GM21723 (cell line): ENCODE results near the gene TBXA2R.

Experiments
- ATAC-seq: cut with Tn5 transposase; IDR thresholded peaks from one replicate; pipeline ENCODE4 v1.9.1; 2021; ENCODE audit warnings: mild to moderate bottlenecking, moderate library complexity; ENCODE audit not compliant: unreplicated experiment

Gene TBXA2R

DNA sequence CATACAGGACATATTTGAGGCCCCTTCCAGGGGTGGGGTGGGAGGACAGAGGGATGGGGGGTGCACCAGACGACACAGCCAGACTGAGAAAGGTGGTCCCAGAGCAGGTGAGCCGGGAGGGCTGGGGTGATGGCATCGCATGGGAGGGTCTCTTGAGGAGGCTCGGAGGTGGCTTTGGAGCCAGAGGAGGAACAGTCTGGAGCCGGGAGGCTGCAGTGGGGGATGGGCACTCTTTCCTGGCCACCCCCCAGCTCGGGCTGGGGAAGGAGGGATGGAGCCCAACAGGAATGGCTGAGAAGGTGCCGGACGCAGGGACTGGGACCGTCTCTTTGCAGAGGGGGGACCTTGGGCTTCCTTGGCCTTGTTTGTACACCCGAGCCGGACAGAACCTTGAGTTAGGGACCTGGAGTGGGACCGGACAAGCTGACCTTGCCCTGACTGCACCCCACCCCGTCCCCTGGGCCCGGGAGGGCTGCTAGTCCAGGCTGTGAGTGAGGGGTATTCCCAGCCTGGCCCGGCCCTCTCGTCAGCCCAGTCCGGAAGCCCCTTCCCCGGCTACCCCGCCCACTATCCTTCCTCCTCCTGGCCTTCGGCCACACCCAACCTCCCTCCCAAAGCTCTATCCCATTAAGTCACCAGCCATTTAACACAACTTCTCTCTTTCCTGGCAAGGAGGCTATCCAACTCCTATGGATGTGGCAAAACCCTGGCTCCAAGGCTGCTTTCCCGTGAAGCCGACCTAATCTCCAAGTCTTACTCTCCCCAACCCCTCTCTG lies 816 bp upstream of the TBXA2R start:
- ATAC-seq: no peak

DNA sequence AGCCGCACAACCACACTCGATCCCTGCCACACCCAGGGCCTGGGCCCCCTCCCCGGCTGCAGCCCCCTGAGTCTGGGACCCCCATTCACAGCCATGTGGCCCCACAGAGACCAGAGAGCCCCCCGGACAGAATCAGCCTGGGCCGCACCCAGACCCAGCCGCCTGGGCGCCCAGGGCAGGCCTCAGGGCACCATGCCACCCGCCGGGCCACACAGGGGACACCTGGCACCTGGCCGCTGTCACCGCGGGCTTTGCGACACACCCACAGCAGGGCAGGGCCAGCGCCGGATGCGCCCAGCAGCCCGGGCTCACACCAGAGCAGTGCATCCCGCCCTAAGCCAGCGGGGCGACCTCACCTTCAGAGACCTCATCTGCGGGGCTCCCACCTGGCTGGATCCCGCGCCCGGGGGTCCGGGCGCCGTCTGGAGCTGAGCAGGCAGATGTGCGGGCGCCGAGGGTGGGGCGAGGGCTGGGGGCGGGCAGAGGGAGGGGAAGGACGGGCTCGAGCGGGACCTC lies 443 bp downstream of the TBXA2R start:
- no peak for ATAC-seq

DNA sequence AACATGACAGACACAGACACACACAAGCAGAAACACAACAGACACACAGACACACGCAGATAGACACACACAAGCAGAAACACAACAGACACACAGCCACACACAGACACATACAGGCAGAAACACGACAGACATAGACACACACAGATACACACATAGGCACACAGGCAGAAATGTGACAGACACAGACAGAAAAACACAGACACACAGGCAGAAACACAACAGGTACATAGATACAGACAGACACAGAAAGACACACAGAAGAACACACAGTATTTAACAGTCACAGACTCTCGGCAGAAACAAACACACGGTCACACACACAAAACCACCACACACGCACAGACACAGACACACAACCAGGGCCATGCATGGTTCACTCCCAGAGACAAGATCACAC lies 905 bp downstream of the TBXA2R start:
- no peak for ATAC-seq

DNA sequence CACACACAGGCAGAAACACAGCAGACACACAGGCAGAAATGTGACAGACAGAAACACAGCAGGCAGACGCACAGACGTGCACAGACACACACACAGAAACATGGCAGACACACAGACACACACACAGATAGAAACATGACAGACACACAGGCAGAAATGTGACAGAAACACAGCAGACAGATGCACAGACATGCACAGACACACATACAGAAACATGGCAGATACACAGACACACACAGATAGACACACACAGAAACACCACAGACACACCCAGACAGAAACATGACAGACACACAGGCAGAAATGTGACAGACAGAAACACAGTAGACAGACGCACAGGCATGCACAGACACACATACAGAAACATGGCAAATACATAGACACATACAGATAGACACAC lies 1.3 kb downstream of the TBXA2R start:
- no peak for ATAC-seq

DNA sequence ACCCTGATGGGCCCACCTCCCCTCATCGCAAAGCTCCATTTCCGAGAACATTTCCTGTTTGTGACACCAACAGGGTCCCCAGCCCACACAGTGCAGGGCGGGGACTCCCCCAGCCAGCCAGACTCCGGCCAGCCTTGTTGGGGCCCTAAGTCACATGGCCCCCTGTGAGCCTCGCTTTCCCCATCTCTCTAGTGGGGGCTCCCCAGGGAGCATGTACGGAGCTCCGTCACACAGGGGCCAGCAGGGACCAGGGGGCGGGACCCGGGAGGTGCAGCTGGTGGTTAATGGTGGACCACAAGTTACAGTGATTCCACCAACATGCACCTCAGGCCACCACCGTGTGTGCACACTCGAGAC lies 1.7 kb downstream of the TBXA2R start:
- ATAC-seq: no peak

DNA sequence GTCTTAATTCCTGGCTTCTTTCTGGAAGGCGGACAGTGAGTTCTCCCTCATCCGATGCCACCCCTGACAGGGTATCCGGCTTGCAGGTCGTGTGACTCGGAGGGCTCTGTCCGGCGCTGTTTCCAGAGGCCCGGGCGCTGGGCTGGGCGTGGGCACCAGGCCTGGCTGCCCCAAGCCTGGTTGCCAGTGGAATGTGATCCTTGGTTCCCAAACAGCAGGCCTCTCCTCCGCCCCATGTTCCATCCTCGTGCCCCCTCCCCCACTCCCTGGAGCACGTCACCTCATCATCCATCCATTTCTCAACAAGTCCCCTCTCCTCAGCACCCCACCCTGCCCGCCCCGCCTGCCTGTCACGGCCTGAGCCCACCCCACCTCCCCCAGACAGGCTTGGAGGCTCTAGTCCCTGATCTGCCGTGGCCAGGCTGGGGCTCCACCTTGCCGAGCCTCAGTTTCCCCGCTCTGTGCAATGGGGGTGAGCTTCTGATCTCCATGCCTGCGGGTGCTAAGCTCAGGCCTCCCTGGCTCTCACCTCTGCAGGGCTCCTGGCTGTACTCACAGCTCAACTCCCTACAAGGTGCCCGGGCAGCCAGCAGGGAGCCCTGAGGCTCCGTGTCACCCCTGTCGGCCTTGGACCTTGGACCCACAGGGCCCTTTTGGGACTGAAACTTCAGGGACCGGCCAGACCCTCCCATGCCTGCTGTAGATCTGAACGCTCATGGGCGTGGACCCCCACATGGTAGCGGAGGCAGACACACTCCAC lies 2.3 kb downstream of the TBXA2R start:
- ATAC-seq: no peak

DNA sequence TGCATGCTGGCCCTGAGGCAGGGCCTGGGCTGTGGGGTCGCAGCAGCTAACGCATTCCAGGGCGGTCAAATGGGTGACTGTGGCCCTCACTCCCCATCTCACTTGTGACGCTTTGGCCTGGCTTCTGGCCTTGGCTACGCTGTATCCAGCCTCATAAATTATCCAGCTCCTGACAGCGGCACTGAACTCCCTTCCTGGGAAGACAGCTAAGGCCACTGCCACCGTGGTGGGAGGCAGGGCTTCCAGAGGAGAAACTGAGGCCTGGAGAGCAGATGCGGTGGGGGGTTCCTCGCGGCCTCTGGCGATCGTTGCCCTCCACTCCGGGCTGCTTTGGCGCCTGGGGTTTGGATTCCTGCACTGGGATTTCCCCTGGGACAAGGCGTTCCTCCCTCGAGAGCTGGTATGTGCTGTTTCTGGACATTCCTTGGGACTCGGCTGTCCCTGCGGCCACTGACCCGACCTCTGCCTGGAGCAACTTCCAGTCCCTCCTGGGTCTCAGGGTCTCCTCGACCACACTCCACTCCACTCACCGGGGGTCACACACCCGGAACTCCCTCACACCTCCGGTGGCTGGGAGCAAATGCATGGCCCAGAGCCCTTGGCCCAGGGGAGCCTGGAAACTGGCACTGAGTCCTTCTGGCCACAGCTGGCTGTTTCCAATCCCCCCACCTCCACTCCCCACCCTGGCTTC lies 3.4 kb downstream of the TBXA2R start:
- ATAC-seq: no peak

DNA sequence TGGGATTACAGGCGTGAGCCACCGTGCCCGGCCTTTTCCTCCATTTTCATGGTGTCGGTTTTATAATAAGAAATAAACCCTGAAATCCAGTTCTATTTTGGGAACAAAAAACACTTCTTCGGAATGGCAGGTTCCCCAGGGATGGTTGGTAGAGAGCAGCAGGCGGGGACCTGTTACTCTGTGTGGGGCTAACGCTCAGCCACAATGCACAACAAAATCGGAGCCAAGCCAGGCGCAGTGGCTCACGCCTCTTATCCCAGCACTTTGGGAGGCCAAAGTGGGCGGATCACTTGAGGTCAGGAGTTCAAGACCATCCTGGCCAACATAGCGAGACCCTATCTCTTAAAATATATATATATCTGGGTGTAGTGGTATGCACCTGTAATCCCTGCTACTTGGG lies 5.7 kb downstream of the TBXA2R start:
- no peak for ATAC-seq

DNA sequence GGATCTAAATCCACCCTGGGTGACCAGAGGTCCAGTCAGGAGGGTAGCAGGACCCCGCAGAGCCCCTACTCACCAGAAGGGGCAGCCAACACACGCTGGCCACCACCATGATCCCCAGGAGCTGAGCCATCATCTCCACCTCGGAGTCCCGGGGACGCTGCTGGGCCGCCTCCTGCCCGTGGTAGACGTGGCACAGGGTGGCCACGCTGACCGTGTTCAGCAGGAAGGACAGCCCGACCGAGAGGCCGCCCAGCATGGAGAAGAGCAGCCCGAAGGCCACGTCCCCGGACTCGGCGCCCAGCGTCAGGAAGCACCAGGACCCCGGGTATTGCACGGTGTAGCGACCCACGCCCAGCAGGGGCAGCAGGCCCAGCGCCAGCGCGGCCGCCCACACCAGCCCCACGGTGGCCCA lies 6.9 kb downstream of the TBXA2R start:
- ATAC-seq: no peak

DNA sequence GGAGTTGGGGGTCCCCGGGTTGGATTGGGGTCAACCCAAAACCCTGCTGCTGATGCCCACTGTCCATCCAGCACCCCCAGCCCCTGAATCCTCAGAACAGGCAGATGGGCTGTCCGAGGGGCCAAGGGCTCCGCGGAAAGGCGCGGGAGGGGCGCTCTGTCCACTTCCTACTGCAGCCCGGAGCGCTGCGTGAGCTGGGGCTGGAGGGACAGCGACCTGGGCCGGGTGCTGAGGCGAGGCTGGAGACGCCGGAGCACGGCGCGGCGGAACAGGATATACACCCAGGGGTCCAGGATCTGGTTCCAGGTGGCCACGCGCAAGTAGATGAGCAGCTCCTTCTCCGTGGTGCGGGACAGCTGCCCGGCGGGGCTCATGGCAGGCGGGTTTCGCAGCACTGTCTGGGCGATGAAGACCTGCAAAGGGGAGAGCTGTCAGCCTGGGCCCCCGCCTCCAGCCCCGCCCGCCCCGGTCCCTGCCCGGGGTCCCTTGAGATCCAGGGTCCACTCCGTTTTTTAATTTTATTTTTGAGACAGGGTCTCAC lies 11.1 kb downstream of the TBXA2R start:
- no peak for ATAC-seq

DNA sequence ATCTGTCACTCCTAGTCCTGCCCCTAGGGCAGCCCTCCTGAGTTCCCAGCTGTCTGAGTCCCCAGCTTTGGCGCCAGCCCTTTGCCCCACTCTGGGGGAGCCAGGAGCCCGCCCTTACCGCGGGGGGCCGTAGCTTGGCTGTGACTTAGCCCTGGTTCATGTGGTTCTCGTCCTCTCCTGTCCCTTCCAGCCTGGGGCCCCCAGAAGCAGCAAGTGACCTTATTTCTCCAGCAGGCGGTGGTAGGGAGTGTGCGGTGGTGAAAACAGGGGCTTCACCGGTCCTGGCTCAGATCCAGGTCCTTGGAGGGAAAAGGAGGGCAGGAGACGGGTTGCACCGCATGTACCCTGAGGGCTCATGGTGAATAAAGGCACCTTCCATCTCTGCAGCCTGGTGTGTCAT lies 13.5 kb downstream of the TBXA2R start:
- no peak for ATAC-seq

DNA sequence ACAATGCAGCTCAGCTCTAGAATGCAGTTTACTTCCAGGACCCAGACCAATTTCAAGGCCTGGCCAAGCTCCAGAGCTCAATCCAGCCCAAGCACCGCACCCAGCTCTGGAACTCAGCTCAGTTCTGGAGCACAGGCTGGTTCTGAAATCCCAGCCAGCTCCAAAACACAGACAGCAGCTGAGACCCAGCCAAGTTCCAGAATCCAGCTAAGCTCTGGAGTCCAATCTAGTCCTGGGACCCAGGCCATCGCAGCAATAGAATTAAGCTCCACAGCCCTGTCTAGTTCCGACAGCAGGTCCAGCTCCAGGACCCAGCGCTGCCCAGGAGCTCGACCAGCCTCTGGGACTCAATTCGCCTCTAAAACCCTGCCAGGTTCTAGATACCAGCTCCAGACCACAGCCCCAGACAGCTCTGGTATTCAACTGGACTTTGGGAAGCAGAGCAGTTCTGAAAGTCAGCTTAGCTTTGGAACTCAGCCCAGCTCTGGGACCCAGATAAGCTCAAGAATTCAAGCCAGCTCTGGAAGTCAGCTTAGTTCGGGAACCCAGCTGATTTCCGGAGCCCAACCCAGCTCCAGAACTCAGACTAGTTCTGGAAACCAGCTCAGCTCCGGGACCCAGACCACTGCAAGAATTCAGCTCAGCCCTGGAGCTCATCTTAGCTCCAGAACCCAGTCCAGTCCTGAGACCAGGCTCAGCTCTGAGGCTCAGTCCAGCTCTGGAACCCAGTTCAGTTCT lies 14.6 kb downstream of the TBXA2R start:
- no peak for ATAC-seq

DNA sequence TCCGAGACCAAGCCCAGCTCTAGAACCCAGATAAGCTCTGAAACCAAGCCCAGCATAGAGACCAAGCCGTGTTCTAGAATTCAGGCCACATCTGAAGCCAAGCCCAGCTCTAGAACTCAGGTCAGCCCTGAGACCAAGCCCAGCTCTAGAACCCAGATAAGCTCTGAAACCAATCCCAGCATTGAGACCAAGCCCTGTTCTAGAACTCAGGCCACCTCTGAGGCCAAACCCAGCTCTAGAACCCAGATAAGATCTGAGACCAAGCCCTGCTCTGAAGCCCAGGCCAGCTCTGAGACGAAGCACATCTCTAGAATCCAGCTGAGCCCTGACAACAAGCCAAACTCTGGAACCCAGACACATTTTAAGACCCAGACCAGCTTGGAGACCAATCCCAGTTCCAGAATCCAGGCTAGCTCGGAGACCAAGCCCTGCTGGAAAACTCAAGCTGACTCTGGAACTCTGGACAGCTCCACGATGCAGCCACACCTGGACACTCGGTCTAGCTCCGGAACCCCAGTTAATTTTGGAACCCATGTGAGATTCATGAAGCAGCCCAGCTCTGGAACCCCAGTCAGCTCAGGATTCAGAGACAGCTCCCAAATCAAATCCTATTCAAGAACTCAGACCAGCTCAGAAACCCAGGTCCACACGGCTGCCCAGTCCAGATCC lies 15.6 kb downstream of the TBXA2R start:
- ATAC-seq: no peak

DNA sequence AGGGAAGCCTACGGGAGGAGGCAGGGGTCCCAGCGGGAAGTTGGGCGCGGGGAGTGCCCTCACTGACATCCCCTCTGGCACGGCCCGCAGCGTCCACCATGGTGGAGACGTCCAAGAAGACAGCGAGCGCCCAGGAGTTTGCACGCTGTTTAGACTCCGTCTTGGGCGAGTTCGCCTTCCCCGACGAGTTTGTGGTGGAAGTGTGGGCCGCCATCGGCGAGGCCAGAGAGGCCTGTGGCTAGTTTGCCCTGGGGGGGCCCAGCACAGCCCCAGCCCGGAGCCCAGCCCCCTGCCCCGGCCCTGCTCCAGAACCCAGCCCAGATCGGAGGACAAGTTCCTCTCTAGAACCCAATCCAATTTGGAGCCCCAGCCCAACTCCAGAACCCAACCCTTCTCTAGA lies 16.7 kb downstream of the TBXA2R start:
- ATAC-seq: no peak

DNA sequence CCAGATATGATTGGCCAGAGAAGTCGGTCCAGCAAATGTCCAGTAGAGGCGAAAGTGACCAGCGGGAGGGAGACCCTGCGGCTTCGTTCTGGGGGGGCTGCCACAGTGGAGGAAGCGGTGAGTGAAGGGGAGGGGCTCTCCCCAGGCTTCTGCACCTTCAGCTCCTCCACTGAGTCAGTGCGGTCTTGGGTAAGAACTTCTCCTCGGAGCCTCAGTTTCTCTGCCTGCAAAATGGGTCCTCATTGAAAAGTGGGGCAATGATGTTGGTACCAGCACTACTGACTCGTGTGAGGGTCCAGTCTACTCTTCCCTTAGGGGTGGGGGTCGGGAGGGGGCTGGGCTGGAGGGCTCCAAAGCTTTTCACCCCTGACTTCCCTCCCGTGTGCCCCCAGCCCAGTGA lies 17.2 kb downstream of the TBXA2R start:
- no peak for ATAC-seq

DNA sequence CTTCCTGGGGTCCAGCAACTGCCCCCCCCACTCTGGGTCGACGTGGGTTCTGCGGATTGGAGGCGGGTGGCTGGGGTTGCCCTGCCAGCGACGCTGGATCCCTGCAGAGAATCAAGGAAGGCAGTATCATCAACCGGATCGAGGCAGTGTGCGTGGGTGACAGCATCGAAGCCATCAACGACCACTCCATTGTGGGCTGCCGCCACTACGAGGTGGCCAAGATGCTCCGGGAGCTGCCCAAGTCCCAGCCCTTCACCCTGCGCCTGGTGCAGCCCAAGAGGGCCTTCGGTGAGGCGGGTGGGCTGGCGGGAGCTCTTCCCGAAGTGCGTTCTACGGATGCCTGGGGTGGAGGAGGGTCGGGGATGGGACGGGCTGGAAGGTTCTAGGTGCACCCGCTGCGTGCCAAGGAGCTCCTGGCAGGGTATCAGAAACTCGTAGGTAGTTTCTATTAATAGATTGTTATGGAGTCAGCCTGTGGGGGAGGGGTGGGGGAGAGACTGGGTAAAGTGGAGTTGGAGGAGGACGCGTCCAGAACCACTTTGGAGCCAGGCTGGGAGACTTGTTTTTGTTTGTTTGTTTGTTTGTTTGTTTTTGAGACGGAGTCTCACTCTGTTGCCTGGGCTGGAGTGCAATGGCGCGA lies 19.8 kb downstream of the TBXA2R start:
- ATAC-seq: no peak

DNA sequence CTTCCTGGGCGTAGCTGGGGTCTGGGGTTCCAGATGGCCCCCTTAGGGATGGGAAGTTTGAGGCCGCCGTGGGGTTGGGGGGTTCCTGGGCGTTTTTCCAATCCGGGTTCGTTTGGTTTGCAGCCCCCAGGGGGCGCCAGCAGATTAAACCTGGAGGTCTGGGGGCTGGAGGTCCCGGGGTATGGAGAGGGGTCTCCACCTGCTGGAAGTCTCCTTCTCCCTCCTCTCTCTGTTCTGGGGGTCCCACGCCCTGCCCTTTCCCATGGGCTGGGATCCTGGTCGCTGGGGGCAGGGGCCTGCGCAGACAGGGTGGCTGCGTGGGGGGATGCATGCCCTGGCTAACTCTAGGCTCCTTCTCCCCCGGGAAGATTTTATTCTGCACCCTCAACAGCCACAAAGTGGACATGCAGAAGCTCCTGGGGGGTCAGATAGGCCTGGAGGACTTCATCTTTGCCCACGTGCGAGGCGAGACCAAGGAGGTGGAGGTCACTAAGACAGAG lies 20.5 kb downstream of the TBXA2R start:
- ATAC-seq: no peak

DNA sequence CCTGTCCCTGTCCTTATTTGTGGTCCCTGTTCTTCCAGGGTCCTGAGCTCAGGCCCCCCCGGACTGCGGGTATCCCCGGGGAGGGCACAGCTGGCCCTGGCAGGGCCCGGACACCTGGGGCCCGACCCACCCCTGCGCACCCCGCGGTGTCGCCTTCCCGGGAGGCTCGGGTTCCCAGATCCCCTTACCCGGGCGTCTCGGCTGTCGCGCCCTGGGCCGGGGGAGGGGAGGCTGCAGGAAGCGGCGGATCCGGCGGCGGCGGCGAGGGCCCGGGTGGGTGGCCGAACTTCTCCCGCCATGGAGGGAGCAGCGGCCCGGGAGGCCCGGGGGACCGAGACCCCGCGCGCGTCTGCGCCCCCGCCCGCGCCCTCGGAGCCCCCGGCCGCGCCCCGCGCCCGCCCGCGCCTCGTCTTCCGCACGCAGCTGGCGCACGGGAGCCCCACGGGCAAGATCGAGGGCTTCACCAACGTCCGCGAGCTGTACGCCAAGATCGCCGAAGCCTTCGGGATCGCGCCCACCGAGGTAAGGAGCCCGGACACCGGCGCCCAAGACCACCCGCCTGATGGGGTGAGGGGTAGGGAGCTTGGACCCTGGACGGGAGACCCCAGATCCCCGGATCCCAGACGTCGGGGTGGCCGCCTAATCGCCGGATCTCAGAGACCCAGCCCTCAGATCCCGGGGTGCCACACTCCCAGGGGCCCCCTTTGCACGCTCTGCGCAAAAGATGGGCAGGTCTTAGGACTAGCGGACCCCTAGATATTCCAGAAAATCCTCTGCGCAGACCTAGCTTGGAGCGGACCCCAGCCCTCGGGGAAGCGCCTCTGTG lies 21.2 kb downstream of the TBXA2R start, which contains the start of gene GIPC3:
Gene GIPC3 (plus strand): TSS at position 178 of the 826 bp plus-strand sequence. CDS start 120 bp downstream, at position 298.
- no peak for ATAC-seq
